Loucy (cell line): Measurements from ENCODE around the gene NAA35.

ENCODE experiments used
- H2AFZ ChIP-seq: fragments of 200-600 bp; sonication (generic); 2 replicates; pipeline ENCODE4 v1.6.0; 2016; ENCODE audit warnings: antibody characterized with exemption, mild to moderate bottlenecking, low read length, moderate library complexity
- H3F3A ChIP-seq: fragments of 200-600 bp; 2 replicates; pipeline ENCODE4 v1.6.0; 2016; ENCODE audit warnings: antibody characterized with exemption, low read depth, mild to moderate bottlenecking
- H3K27me3 ChIP-seq: fragments of 200-600 bp; sonication (generic); 2 replicates; pipeline ENCODE4 v1.6.1; 2014; ENCODE audit warnings: low read length, mild to moderate bottlenecking; ENCODE audit not compliant: insufficient read depth, poor library complexity, severe bottlenecking
- H3K36me3 ChIP-seq: fragments of 200-600 bp; sonication (generic); 2 replicates; pipeline ENCODE4 v1.6.1; 2016; ENCODE audit warnings: low read length; ENCODE audit not compliant: insufficient read depth
- H3K4me1 ChIP-seq: fragments of 200-600 bp; sonication (generic); 2 replicates; pipeline ENCODE4 v1.5.1; 2014; ENCODE audit warnings: low read length, mild to moderate bottlenecking; ENCODE audit not compliant: insufficient read depth, poor library complexity, severe bottlenecking
- H3K4me2 ChIP-seq: fragments of 200-600 bp; sonication (generic); 2 replicates; pipeline ENCODE4 v1.6.0; 2014; ENCODE audit warnings: antibody characterized with exemption, low read length, low read depth, mild to moderate bottlenecking; ENCODE audit not compliant: poor library complexity, severe bottlenecking
- H3K4me3 ChIP-seq: fragments of 200-600 bp; sonication (generic); 2 replicates; pipeline ENCODE4 v1.5.1; 2014; ENCODE audit warnings: low read length, mild to moderate bottlenecking, mixed read lengths; ENCODE audit not compliant: poor library complexity, severe bottlenecking
- H3K79me2 ChIP-seq: fragments of 200-600 bp; sonication (generic); 2 replicates; pipeline ENCODE4 v1.6.1; 2014; ENCODE audit warnings: low read length; ENCODE audit not compliant: insufficient read depth
- H3K9ac ChIP-seq: fragments of 200-600 bp; sonication (generic); 2 replicates; pipeline ENCODE4 v1.6.0; 2014; ENCODE audit warnings: mild to moderate bottlenecking, low read depth, low read length, moderate library complexity; ENCODE audit not compliant: poor library complexity, severe bottlenecking
- H3K9me2 ChIP-seq: fragments of 200-600 bp; sonication (generic); replicated peaks from 2 replicates; pipeline ENCODE4 v1.6.1; 2016; ENCODE audit warnings: low read depth, low read length, mixed read lengths
- H3K9me3 ChIP-seq: fragments of 200-600 bp; sonication (generic); 2 replicates; pipeline ENCODE4 v1.6.1; 2014; ENCODE audit warnings: mild to moderate bottlenecking, antibody characterized with exemption, low read length, low read depth; ENCODE audit not compliant: insufficient read depth
- H4K20me1 ChIP-seq: fragments of 200-600 bp; sonication (generic); 2 replicates; pipeline ENCODE4 v1.6.0; 2014; ENCODE audit warnings: antibody characterized with exemption, low read length, mild to moderate bottlenecking; ENCODE audit not compliant: insufficient read depth, poor library complexity, severe bottlenecking
- EZH2phosphoT487 ChIP-seq: fragments of 200-600 bp; IDR thresholded peaks from 2 replicates; pipeline ENCODE4 v1.6.1; 2018; ENCODE audit warnings: antibody characterized with exemption, mild to moderate bottlenecking, moderate library complexity, borderline replicate concordance
- TF ChIP-seq, protein P1 (sequence below): fragments of 200-600 bp; sonication (generic); conservative IDR thresholded peaks from 2 replicates; pipeline ENCODE4 v1.5.1; 2014; ENCODE audit warnings: mild to moderate bottlenecking, antibody characterized with exemption, low read length

Gene NAA35

DNA sequence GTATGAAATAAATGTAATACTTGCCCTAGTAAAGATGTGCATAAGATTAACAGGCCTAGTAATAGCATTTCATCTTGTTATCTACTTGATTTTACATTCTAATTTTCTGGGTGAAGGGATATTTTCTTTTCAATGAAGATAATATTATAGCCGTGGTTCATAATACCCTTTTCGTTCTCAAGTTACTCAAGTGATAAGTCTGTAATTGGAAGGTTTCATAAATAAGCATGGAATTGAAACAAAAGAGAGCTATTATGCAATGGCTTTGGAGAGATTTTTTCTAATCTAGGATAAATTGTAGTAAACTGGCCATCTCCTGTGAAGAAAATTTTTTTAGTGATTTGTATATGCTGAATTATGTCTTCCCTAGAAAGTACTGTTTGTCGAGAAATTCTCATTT, 19.0 kb downstream of the NAA35 start:
- no peak overlapping the region for H3K4me3 ChIP-seq
- no peak overlapping the region for H3K4me2 ChIP-seq
- no peaks in the 10 kb centered on the region for H3F3A ChIP-seq
- H3K9me3 ChIP-seq: no peaks in the 10 kb centered on the region
- no peak overlapping the region for H3K9ac ChIP-seq
- TF ChIP-seq EZH2phosphoT487: no peak
- TF ChIP-seq, protein P1, sequence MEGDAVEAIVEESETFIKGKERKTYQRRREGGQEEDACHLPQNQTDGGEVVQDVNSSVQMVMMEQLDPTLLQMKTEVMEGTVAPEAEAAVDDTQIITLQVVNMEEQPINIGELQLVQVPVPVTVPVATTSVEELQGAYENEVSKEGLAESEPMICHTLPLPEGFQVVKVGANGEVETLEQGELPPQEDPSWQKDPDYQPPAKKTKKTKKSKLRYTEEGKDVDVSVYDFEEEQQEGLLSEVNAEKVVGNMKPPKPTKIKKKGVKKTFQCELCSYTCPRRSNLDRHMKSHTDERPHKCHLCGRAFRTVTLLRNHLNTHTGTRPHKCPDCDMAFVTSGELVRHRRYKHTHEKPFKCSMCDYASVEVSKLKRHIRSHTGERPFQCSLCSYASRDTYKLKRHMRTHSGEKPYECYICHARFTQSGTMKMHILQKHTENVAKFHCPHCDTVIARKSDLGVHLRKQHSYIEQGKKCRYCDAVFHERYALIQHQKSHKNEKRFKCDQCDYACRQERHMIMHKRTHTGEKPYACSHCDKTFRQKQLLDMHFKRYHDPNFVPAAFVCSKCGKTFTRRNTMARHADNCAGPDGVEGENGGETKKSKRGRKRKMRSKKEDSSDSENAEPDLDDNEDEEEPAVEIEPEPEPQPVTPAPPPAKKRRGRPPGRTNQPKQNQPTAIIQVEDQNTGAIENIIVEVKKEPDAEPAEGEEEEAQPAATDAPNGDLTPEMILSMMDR: no peak
- no peaks in the 10 kb centered on the region for H3K9me2 ChIP-seq
- H3K27me3 ChIP-seq: no peaks in the 10 kb centered on the region
- no peak overlapping the region for H2AFZ ChIP-seq
- peaks cover 7% of the 10 kb centered on the region for H4K20me1 ChIP-seq
- H3K79me2 ChIP-seq: peaks cover 19% of the 10 kb centered on the region; the same call in 1 of the 2 replicates
- peaks cover 64% of the 10 kb centered on the region for H3K36me3 ChIP-seq
- H3K4me1 ChIP-seq: no peaks in the 10 kb centered on the region

DNA sequence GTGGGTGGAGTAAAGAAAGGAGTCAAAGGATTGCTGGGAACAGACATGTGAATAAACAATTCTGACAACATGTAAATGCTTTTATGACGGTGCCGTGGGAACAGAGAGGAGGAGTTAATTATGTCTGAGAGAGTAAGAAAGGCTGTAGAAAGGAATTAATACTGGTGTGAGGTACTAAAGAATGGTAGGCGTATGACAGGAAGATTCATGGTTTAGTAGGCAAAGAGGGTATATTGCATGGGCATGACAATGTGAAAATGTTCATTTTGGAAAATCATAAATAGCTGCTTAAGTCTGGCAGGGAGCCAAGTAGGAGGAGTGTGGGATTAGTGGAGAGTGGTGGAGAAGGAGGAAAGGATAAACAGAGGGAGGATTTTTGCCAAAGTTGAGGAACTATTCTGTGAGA, 19.7 kb downstream of the NAA35 start:
- Histone ChIP-seq H3K36me3 (peaks cover 71% of the 10 kb centered on the region), H3K79me2 (peaks cover 16% of the 10 kb centered on the region; the same call in 1 of the 2 replicates), H3K9ac (no peak overlapping the region)

DNA sequence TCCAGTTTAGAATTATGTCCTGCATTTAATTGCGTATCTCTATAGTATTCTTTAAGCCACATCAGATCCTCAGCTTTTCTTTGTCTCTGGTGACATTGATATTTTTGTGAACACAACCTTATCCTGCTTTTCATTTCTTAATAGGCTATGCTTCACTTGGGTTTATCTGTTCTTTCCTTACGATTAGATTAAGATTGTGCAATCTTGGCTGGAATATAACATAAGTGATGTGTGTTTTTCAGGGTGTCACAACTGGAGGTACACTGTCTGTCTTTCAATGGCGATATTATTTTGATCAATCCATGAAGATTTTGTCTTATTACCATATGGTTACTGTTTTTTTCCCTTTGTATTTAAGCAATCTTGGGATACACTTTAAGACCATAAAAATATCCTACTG, 23.6 kb downstream of the NAA35 start:
- Histone ChIP-seq H3K79me2 (no peaks in the 10 kb centered on the region), H2AFZ (no peak overlapping the region), H3K36me3 (peaks cover 77% of the 10 kb centered on the region), H3K9ac (no peak overlapping the region), H3K4me1 (no peaks in the 10 kb centered on the region), H3K4me2 (no peak overlapping the region), H3K9me3 (no peaks in the 10 kb centered on the region), H3K4me3 (no peak overlapping the region), H3F3A (no peaks in the 10 kb centered on the region), H4K20me1 (no peaks in the 10 kb centered on the region), H3K27me3 (no peaks in the 10 kb centered on the region), H3K9me2 (no peaks in the 10 kb centered on the region)
- TF ChIP-seq, protein P1: no peak
- no peak for TF ChIP-seq EZH2phosphoT487

More for the DNA sequence above, 19.7 kb downstream of the NAA35 start:
- no peaks in the 10 kb centered on the region for H3F3A ChIP-seq
- H4K20me1 ChIP-seq: peaks cover 6% of the 10 kb centered on the region
- no peak overlapping the region for H2AFZ ChIP-seq
- no peaks in the 10 kb centered on the region for H3K9me3 ChIP-seq
- no peaks in the 10 kb centered on the region for H3K9me2 ChIP-seq
- H3K4me3 ChIP-seq: no peak overlapping the region
- no peaks in the 10 kb centered on the region for H3K27me3 ChIP-seq
- H3K4me1 ChIP-seq: no peaks in the 10 kb centered on the region
- TF ChIP-seq, protein P1: no peak
- no peak for TF ChIP-seq EZH2phosphoT487
- no peak overlapping the region for H3K4me2 ChIP-seq
